A673 (cell line): Measurements from ENCODE around the gene PCP4.

Source experiments
- EZH2 ChIP-seq: fragments of 200-600 bp; sonication (generic); IDR thresholded peaks from 2 replicates; pipeline ENCODE4 v1.6.1; 2017; ENCODE audit warnings: borderline replicate concordance, low read depth, mild to moderate bottlenecking, mixed read lengths, antibody characterized with exemption, low read length; ENCODE audit not compliant: poor library complexity, severe bottlenecking
- TF ChIP-seq, protein P1 (sequence below): fragments of 300-800, 200-600 bp; sonication (generic); conservative IDR thresholded peaks from 2 replicates; pipeline ENCODE4 v1.5.1; 2017; ENCODE audit warnings: low read depth, mild to moderate bottlenecking, antibody characterized with exemption, low read length, moderate library complexity, mixed read lengths

DNA sequence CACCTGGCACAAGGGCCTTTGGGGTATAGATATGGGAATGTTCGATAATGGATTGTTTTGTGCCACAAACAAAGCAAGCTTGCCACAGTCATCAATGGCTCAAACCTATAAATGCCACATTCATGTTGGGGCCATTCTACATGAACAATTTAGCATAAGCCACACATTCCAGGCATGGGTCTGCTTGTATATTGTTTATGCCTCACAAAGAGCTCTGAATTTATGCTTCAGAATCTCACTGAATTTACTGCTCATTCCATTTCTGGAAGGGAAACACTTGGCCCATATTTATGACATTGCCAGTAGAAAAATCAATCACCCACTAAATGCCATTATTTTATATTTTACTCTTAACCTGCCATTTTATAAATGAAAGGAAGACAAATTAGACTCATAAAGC is 6.4 kb downstream of the PCP4 start:
- TF ChIP-seq, protein P1, sequence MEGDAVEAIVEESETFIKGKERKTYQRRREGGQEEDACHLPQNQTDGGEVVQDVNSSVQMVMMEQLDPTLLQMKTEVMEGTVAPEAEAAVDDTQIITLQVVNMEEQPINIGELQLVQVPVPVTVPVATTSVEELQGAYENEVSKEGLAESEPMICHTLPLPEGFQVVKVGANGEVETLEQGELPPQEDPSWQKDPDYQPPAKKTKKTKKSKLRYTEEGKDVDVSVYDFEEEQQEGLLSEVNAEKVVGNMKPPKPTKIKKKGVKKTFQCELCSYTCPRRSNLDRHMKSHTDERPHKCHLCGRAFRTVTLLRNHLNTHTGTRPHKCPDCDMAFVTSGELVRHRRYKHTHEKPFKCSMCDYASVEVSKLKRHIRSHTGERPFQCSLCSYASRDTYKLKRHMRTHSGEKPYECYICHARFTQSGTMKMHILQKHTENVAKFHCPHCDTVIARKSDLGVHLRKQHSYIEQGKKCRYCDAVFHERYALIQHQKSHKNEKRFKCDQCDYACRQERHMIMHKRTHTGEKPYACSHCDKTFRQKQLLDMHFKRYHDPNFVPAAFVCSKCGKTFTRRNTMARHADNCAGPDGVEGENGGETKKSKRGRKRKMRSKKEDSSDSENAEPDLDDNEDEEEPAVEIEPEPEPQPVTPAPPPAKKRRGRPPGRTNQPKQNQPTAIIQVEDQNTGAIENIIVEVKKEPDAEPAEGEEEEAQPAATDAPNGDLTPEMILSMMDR, result no peak
- no peak for TF ChIP-seq EZH2
